ENCODE measurements around the gene TWF2. TPM values are rescaled to one million over a fixed set of nuclear protein-coding genes. Genes with fewer than 3 reads are reported as not detected.
"Not testable (repeated sequence)": the region's sequence is repeated elsewhere in the genome, so short reads cannot be mapped to it uniquely, and the experiment has no call there.

Gene TWF2
- total RNA-seq, 4 donors from 2014 or later = 33.2 to 46.2 (median 42.6) TPM

- WGBS = 1% methylated on average over 28 of the region's 28 CpGs
- Histone ChIP-seq H3K27me3 (no peaks in the 10 kb centered on the region), H3K4me1 (peaks cover 66% of the 10 kb centered on the region), H3K9me3 (no peaks in the 10 kb centered on the region), H3K27ac (peak overlapping the region; percentile 98), H3K36me3 (peaks cover 2% of the 10 kb centered on the region), H3K4me3 (peak overlapping the region; percentile 90)
- TF ChIP-seq POLR2AphosphoS5 (IDR thresholded peaks at IDR 0.05) (no peak), POLR2A (IDR thresholded peaks at IDR 0.05) (peak in 1 of 2 donors; percentile 37), EP300 (IDR thresholded peaks at IDR 0.05) (no peak)
- no peak for DNase-seq (ENCODE audit: low spot score in 2 of 2)
Measured at GRCh38 chr3:52277071-52277964, 38.4 kb upstream of the TWF2 start.

GRCh38 chr3:52274781-52275180 lies 35.8 kb upstream of the TWF2 start:
- H3K4me3 ChIP-seq; H3K27me3 ChIP-seq; H3K9me3 ChIP-seq; DNase-seq (ENCODE audit: low spot score in 2 of 2); H3K27ac ChIP-seq; H3K36me3 ChIP-seq: not testable (repeated sequence)
- H3K4me1 ChIP-seq = peaks cover 86% of the 10 kb centered on the region
- 88% methylated on average over 18 of the region's 18 CpGs for WGBS

- no peaks in the 10 kb centered on the region for H3K27me3 ChIP-seq
- H3K4me1 ChIP-seq = peaks cover 87% of the 10 kb centered on the region
- H3K9me3 ChIP-seq = no peaks in the 10 kb centered on the region
- no peak overlapping the region for H3K4me3 ChIP-seq
- WGBS = 93% methylated on average over 3 of the region's 3 CpGs
- H3K36me3 ChIP-seq = peaks cover 15% of the 10 kb centered on the region
- H3K27ac ChIP-seq = no peak overlapping the region
- DNase-seq (ENCODE audit: low spot score in 2 of 2) = no peak
- TF ChIP-seq POLR2A (IDR thresholded peaks at IDR 0.05) (no peak), EP300 (IDR thresholded peaks at IDR 0.05) (no peak), POLR2AphosphoS5 (IDR thresholded peaks at IDR 0.05) (no peak), CTCF (IDR thresholded peaks at IDR 0.05) (no peak)
Measured at GRCh38 chr3:52272831-52273230, 33.9 kb upstream of the TWF2 start.

- peaks cover 21% of the 10 kb centered on the region for H3K36me3 ChIP-seq
- H3K27ac ChIP-seq; DNase-seq (ENCODE audit: low spot score in 2 of 2); H3K9me3 ChIP-seq; H3K4me3 ChIP-seq; H3K27me3 ChIP-seq: not testable (repeated sequence)
- 84% methylated on average over 9 of the region's 9 CpGs for WGBS
- H3K4me1 ChIP-seq = peaks cover 84% of the 10 kb centered on the region
Measured at GRCh38 chr3:52272172-52272571, 33.2 kb upstream of the TWF2 start.

GRCh38 chr3:52270252-52270754 lies 31.3 kb upstream of the TWF2 start:
- Histone ChIP-seq H3K4me3 (no peak overlapping the region), H3K27ac (peak overlapping the region; percentile 44), H3K4me1 (peaks cover 66% of the 10 kb centered on the region), H3K36me3 (peaks cover 39% of the 10 kb centered on the region), H3K27me3 (no peaks in the 10 kb centered on the region), H3K9me3 (no peaks in the 10 kb centered on the region)
- TF ChIP-seq EP300 (IDR thresholded peaks at IDR 0.05) (no peak), POLR2A (IDR thresholded peaks at IDR 0.05) (no peak), CTCF (IDR thresholded peaks at IDR 0.05) (no peak), POLR2AphosphoS5 (IDR thresholded peaks at IDR 0.05) (no peak)
- DNase-seq (ENCODE audit: low spot score in 2 of 2) = no peak
- 47% methylated on average over 9 of the region's 9 CpGs for WGBS

- Histone ChIP-seq H3K4me3 (no peak overlapping the region), H3K36me3 (peaks cover 41% of the 10 kb centered on the region), H3K27ac (peak overlapping the region; percentile 44), H3K4me1 (peaks cover 61% of the 10 kb centered on the region), H3K27me3 (no peaks in the 10 kb centered on the region), H3K9me3 (no peaks in the 10 kb centered on the region)
- WGBS = 62% methylated on average over 3 of the region's 3 CpGs
- DNase-seq (ENCODE audit: low spot score in 2 of 2) = no peak
- no peak for TF ChIP-seq CTCF (IDR thresholded peaks at IDR 0.05)
Measured at GRCh38 chr3:52269776-52270175, 30.8 kb upstream of the TWF2 start.

Measured in suprapubic skin (tissue), 4 donors.